RCC 7860 (cell line): ENCODE data around the gene ASPHD2.

Experiments used
- DNase-seq: peaks from one replicate; pipeline ENCODE4 v3.0.0-alpha.2; 2015; ENCODE audit warnings: low spot score
- FAIRE-seq: peaks from 2 replicates; lab custom pipeline; 2012; peaks lifted over from hg19 to GRCh38; lab: Jason Lieb, UNC

Gene ASPHD2

GRCh38 chr22:26444777-26445176 lies 15.7 kb downstream of the ASPHD2 start:
- FAIRE-seq: no peak

GRCh38 chr22:26445577-26446275 lies 16.7 kb downstream of the ASPHD2 start:
- DNase-seq (no peak), FAIRE-seq (no peak)

More at GRCh38 chr22:26444777-26445176, 15.7 kb downstream of the ASPHD2 start:
- DNase-seq: no peak

- DNase-seq: no peak
- FAIRE-seq: no peak
Observed at GRCh38 chr22:26446808-26447515, 17.9 kb downstream of the ASPHD2 start.

GRCh38 chr22:26447584-26448329 lies 18.7 kb downstream of the ASPHD2 start:
- DNase-seq (no peak), FAIRE-seq (no peak)

- DNase-seq (no peak), FAIRE-seq (no peak)
Observed at GRCh38 chr22:26448334-26448733, 19.3 kb downstream of the ASPHD2 start.

- FAIRE-seq (no peak), DNase-seq (no peak)
Observed at GRCh38 chr22:26448941-26449340, 19.9 kb downstream of the ASPHD2 start.

GRCh38 chr22:26450453-26451185 lies 21.6 kb downstream of the ASPHD2 start:
- FAIRE-seq: no peak
- DNase-seq: no peak

GRCh38 chr22:26452236-26453016 lies 23.4 kb downstream of the ASPHD2 start:
- FAIRE-seq (no peak), DNase-seq (no peak)

GRCh38 chr22:26453216-26453615 lies 24.2 kb downstream of the ASPHD2 start:
- no peak for DNase-seq

GRCh38 chr22:26453812-26454500 lies 24.9 kb downstream of the ASPHD2 start:
- FAIRE-seq: no peak

More at GRCh38 chr22:26453216-26453615, 24.2 kb downstream of the ASPHD2 start:
- FAIRE-seq: no peak

GRCh38 chr22:26457661-26458272 lies 28.7 kb downstream of the ASPHD2 start:
- FAIRE-seq: no peak
- DNase-seq: no peak

More at GRCh38 chr22:26453812-26454500, 24.9 kb downstream of the ASPHD2 start:
- DNase-seq: no peak

GRCh38 chr22:26460202-26460601 lies 31.1 kb downstream of the ASPHD2 start:
- FAIRE-seq (no peak), DNase-seq (no peak)

- peak; percentile 18 for FAIRE-seq
- DNase-seq: peak; percentile 25
Observed at GRCh38 chr22:26461188-26461810, 32.2 kb downstream of the ASPHD2 start.

GRCh38 chr22:26462051-26462450 lies 33.0 kb downstream of the ASPHD2 start:
- FAIRE-seq: no peak

GRCh38 chr22:26462641-26463040 lies 33.6 kb downstream of the ASPHD2 start:
- FAIRE-seq (no peak), DNase-seq (no peak)

More at GRCh38 chr22:26462051-26462450, 33.0 kb downstream of the ASPHD2 start:
- no peak for DNase-seq

GRCh38 chr22:26463101-26463661 lies 34.1 kb downstream of the ASPHD2 start:
- no peak for DNase-seq
- FAIRE-seq: no peak

- no peak for FAIRE-seq
Observed at GRCh38 chr22:26463688-26464087, 34.6 kb downstream of the ASPHD2 start.

GRCh38 chr22:26464312-26464711 lies 35.3 kb downstream of the ASPHD2 start:
- no peak for DNase-seq
- FAIRE-seq: no peak

More at GRCh38 chr22:26463688-26464087, 34.6 kb downstream of the ASPHD2 start:
- DNase-seq: no peak
